HG02610 (cell line): Measurements from ENCODE around the gene NTMT1.

Experiments used
- ATAC-seq: cut with Tn5 transposase; IDR thresholded peaks from one replicate; pipeline ENCODE4 v1.9.1; 2021; ENCODE audit warnings: mild to moderate bottlenecking, moderate library complexity; ENCODE audit not compliant: unreplicated experiment

Gene NTMT1

DNA sequence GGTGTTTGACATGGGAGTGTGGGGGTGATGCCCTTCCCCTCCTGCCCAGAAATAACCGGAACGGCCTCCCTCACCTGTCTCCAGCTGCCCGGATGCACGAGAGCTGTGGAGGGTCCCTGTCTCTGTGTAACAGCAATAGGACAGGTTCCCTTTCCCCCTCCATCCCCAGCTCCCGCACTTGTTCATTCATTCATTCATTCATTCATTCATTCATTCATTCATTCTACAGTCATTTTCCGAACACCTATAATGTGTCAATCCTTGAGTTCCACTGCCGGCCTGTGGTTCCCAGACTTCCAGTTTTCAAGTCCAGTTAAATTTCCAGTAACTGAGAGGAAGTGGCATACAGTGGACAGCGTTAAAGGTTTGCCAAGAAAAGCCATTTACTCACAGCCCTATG is 46.7 kb downstream of the NTMT1 start:
- ATAC-seq, result no peak

DNA sequence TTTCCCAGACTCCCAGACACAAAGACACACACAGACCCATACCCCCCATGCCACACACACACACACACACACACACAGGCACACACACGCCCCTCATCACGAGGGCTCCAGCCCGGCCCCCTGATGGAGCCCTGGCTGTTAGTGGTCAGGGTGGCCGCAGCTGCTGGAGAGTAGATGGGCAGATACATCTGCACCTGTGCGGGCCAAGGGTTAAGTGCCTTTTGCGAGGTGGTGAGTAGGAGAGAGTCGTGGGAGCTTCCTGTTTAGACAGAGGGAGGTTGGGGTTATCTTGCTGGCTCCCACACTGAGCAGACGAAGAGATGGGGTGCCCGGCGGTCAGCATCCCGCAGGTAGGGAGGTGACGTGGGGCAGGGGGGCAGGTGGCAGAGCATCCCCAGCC is 47.6 kb downstream of the NTMT1 start:
- no peak for ATAC-seq

DNA sequence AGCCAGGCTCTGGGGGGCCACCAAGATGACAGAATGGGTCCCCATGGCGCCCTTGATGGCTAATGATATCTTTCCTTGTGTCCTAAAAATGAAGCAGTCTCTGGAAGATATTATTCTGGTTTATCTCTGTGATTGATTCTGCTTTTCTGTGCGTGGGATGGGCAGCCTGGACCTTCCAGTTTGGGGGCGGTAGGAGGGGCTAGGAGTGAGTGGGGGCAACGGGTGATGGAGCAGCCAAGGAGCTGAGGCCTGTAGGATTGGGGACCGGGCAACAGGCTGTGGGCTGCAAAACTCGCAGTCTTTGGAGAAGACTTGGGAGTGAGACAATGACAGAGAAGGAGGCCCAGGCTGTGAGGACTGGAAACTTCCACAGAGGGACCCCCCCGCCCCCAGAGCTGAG is 48.3 kb downstream of the NTMT1 start:
- no peak for ATAC-seq

DNA sequence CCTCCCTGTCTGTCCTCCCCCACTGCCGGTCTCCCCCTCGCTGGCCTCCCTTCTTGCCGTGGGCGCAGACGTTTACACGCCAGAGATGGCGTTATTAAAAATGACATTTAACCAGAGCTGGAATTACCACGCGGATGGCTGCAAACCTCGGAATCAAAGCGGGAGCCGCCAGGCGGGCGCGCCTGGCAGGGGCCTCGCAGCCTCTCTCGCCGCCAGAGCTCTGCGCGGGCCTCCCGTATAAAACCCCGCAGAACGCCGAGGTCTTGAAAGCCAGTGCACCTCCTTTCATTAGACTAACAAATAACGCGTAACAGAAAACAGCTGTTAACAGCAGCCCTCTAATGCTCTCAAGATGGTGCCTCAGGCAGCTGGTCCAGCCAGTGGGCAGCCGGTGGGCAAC is 49.7 kb downstream of the NTMT1 start:
- ATAC-seq, result no peak

DNA sequence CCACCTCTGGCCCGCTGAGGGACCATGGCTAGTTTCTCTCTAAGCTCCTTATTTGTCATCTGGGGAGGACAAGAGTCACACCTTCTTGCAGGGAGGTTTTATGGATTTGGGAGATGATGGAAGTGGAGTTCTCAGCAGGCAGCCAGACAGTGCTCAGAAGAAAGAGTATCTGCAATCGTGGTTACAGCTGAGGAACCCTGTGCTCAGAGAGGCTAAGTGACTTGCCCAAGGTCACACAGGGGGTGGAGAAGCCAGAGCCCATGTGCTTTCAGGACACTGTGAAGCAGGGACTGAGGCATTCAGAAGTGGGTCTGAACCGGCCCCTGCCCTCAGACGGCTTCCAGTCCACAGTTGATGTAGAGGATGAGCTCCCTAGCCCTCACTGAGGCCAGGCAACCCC is 50.3 kb downstream of the NTMT1 start:
- ATAC-seq, result no peak

DNA sequence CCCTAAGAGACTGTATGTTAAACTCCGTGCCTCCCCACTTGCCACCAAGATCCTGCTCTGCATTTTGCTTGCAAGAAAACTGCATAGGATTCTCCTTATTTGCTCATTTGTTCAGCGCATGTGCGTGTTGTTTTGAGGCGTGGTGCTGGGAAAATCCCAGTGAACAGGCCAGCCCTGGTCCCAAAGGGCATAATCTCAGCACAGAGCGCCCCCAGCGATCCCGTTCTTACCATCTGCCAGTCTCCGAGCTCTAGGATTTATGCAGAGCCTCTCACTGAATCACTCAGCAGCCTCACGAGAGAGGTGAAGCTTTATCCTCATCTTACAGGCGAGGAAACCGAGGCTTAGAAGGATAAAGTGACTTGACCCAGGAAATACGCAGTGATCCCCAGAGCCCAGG is 51.0 kb downstream of the NTMT1 start:
- ATAC-seq, result no peak

DNA sequence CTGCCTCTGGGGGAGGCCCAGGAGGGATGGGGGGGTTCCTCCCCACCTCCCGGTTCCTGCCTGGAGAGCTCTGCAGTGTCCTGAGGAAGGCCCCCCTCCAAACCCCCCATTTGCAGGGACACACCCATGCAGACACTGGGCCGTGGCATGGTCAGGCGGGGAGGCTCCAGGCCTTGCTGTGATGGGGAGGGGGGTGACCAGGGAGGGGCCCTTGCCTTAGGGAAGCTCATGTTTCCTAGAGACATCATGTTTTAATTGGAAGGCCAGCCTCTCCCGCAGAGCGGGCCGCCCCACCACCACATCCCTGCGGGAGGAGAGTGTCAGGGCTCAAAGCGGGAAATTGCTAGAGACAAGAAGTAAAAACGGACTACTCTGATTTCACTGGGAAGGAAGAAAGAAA is 51.5 kb downstream of the NTMT1 start:
- ATAC-seq, result no peak

DNA sequence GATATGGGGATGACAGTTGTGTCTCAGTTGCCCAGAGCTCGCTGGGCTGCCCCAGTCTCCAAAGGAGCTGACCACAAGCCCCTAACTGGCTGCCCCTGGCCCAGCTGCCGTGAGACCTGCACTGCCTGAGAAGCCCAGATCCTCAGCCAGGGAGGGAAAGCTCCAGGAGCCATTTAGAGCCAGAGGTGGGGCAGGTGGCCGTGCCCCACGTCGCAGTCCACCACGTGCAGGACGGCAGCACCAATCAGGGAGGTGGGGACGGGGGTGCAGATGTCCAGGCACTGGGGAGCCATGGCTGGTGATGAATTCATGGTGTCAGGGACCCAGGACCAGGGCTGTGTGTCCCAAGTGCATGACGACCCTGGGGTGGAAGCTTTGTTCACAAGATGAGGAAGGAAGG is 52.9 kb downstream of the NTMT1 start:
- ATAC-seq, result no peak

DNA sequence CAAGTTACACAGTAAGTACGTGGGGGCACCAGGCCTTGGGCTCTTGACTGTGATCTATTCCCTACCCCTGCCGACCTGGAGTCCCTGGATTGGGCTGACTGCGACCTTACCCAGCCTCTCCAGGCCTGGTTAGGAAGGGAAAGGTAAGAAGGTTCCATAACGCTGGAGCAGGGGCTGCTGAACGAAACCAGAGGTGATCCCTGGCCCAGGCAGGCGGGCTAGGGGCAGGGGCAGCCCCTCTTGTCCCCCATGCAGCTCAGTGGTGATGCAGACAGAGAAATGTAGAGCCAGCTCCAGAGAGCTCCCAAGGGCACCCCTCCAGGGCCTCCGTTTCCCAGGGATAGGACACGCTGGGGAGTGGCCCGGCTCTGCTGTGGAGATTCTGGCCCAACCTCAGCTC is 53.6 kb downstream of the NTMT1 start:
- ATAC-seq, result no peak

DNA sequence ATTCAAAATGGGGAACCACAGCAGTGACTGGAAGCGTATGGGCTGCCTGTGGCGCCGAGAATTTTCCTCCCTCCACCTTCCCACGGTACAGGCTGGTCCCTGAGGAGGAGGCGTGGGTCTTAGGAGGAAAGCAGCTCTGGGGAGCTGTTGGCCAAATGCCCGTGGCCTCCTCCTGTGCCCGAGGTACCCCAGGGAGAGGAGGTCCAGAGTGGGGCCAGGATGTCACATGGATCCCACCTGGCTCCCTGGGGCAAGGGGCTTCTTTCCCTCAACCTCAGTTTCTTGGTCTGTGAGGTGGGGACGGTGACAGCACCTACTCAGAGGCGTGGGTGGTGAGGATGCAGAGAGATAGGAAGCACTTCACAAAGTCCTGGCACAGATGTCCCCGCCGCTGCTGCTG is 56.0 kb downstream of the NTMT1 start:
- no peak for ATAC-seq

DNA sequence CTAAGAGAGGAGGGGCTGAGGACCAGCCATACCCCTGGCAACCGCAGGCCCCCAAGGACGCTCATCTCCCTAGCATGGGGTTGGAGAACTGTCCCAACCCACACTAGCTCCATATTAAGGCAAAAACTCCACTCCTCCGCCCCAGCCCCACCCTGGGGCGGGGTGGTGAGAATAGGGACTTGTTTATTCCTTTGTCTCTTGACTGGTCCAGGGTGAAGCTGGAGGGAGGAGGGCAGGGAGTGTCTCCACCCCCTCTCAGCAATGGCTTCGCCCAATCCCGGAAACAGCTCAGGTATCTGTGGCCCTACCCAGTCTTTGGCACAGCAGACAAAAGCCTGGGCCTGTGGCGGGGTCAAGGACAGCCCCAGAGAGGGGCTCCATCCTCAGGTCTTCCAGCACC is 56.4 kb downstream of the NTMT1 start:
- ATAC-seq, result no peak

DNA sequence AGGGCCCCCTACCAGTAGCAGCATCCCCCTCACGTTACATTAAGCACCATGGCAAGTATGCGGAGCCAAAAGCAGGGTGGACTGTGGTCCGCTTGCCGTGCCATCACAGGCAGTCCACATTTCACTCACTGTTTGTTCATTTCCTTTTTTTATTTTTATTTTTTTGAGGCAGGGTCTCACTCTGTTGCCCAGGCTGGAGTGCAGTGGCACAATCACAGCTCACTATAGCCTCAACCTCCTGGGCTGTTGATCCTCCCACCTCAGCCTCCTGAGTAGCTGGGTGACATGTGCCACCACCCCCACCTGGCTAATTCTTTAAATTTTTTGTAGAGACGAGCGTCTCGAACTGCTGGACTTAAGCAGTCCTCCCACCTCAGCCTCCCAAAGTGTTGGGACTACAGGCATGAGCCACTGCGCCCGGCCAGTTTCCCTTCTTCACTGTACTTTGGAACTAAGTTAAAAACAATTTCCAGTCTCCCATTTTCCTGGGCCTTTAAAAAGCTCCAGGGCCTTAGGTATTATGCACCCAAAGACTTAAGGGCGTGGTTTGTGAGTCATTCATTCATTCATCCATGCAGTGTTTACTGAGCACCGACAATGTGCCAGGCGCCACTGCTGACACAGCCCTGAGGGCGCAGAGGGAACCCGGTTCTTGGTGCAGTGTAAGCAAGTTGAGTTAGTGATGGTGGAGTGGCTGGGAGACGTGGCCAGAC is 59.4 kb downstream of the NTMT1 start:
- no peak for ATAC-seq
